ENCODE measurements around the gene PCDHGA1. TPM values are rescaled to one million over a fixed set of nuclear protein-coding genes. Genes with fewer than 3 reads are reported as not detected.
A peak's percentile ranks its signal among the peaks of the same experiment; 100 is the strongest.
"Not testable (repeated sequence)": the region's sequence is repeated elsewhere in the genome, so short reads cannot be mapped to it uniquely, and the experiment has no call there.

PCDHGA1 gene
- total RNA-seq, 4 donors from 2014 or later: 0.12 to 2.2 (median 0.59) TPM

GRCh38 chr5:141384471-141385267 lies 54.4 kb downstream of the PCDHGA1 start:
- TF ChIP-seq CTCF (IDR thresholded peaks at IDR 0.05): no peak
- DNase-seq (ENCODE audit: low spot score) (no peak), ATAC-seq (ENCODE audit: low FRiP score) (no peak)

- ATAC-seq (ENCODE audit: low FRiP score); DNase-seq (ENCODE audit: low spot score): not testable (repeated sequence)
These were observed 57.4 kb downstream of the PCDHGA1 start, which contains the start of gene PCDHGB4 for GRCh38 chr5:141387557-141388311. Gene PCDHGB4 (plus strand): TSS chr5:141387698. CDS start chr5:141387885, 187 bp downstream.

GRCh38 chr5:141388661-141389060 lies 58.3 kb downstream of the PCDHGA1 start:
- no peak for DNase-seq (ENCODE audit: low spot score)
- ATAC-seq (ENCODE audit: low FRiP score): no peak
- TF ChIP-seq CTCF (IDR thresholded peaks at IDR 0.05): no peak

GRCh38 chr5:141389153-141390042 lies 59.1 kb downstream of the PCDHGA1 start:
- TF ChIP-seq CTCF (IDR thresholded peaks at IDR 0.05): no peak
- ATAC-seq (ENCODE audit: low FRiP score): no peak
- no peak for DNase-seq (ENCODE audit: low spot score)

GRCh38 chr5:141392429-141393198 lies 62.3 kb downstream of the PCDHGA1 start, which contains the start of gene PCDHGA8:
Gene PCDHGA8 (plus strand): TSS chr5:141392633. CDS start chr5:141392814, 181 bp downstream.
- DNase-seq (ENCODE audit: low spot score): no peak

GRCh38 chr5:141393267-141393666 lies 63.0 kb downstream of the PCDHGA1 start:
- no peak for DNase-seq (ENCODE audit: low spot score)
- no peak for ATAC-seq (ENCODE audit: low FRiP score)
- no peak for TF ChIP-seq CTCF (IDR thresholded peaks at IDR 0.05)

More at GRCh38 chr5:141392429-141393198, 62.3 kb downstream of the PCDHGA1 start, which contains the start of gene PCDHGA8:
- ATAC-seq (ENCODE audit: low FRiP score): no peak
- no peak for TF ChIP-seq CTCF (IDR thresholded peaks at IDR 0.05)

GRCh38 chr5:141394401-141395187 lies 64.3 kb downstream of the PCDHGA1 start:
- not testable (repeated sequence) for ATAC-seq (ENCODE audit: low FRiP score); DNase-seq (ENCODE audit: low spot score)

- not testable (repeated sequence) for DNase-seq (ENCODE audit: low spot score)
- ATAC-seq (ENCODE audit: low FRiP score): peak; percentile 59
These were observed 67.6 kb downstream of the PCDHGA1 start, which contains the start of gene PCDHGB5 for GRCh38 chr5:141397756-141398551. Gene PCDHGB5 (plus strand): TSS chr5:141397947. CDS start chr5:141398128, 181 bp downstream.

Measured in omental fat pad (tissue), 4 donors.